GM12878 (cell line): ENCODE data around the gene CDKN2A. TPM values are rescaled to one million over a fixed set of nuclear protein-coding genes. Genes with fewer than 3 reads are reported as not detected.

Source experiments
- ATAC-seq: fragments of 200-7000 bp; cut with Tn5 transposase; 3 replicates; pipeline ENCODE4 v1.9.1; 2020; ENCODE audit warnings: mild to moderate bottlenecking, moderate library complexity
- BruUV-seq: library from RNA; stranded (reverse); fragments of 400-500 nt; replicated peaks from 2 replicates; lab custom pipeline; 2021; lab: Mats Ljungman, UMichigan
- CTCF ChIA-PET: fragments of 300-600 bp; sonication (Branson Sonifier 250); formaldehyde crosslinking; extraction: SDS; loops from one replicate; lab custom pipeline; 2021; ENCODE audit warnings: inconsistent platforms; lab: Yijun Ruan, JAX
- POLR2A ChIA-PET: fragments of 350-600 bp; formaldehyde crosslinking; extraction: SDS; loops from one replicate; lab custom pipeline; 2021; ENCODE audit warnings: inconsistent platforms; lab: Charles Lee
- RAD21 ChIA-PET: fragments of 300-600 bp; sonication (Branson Sonifier 250); formaldehyde crosslinking; loops from one replicate; lab custom pipeline; 2023; ENCODE audit warnings: antibody characterized with exemption; ENCODE audit not compliant: unreplicated experiment; lab: Charles Lee
- SMC1A ChIA-PET: fragments of 300-600 bp; sonication (Branson Sonifier 250); formaldehyde crosslinking; loops from one replicate; lab custom pipeline; 2023; ENCODE audit not compliant: unreplicated experiment, uncharacterized antibody; lab: Charles Lee
- DNase-seq: peaks from one replicate; pipeline ENCODE4 v3.0.0-alpha.2; 2011; ENCODE audit warnings: low read depth, low spot score
- FAIRE-seq: peaks from 3 replicates; lab custom pipeline; 2011; peaks lifted over from hg19 to GRCh38; lab: Jason Lieb, UNC
- H2AFZ ChIP-seq: 2 replicates; pipeline ENCODE4 v1.6.0; 2011; ENCODE audit warnings: low read depth, low read length, control low read depth; ENCODE audit not compliant: control insufficient read depth
- H3K27ac ChIP-seq: 2 replicates; pipeline ENCODE4 v1.5.1; 2011; ENCODE audit warnings: control low read depth; ENCODE audit not compliant: control insufficient read depth, insufficient read depth
- H3K27me3 ChIP-seq, 2 experiments: replicated peaks in 1 of 2; 2 replicates each; pipeline versions ENCODE4 v1.6.0 to v1.6.1; 2011; ENCODE audit warnings: low read length in 1 of 2; ENCODE audit not compliant: control insufficient read depth in 2 of 2, insufficient read depth in 2 of 2
- H3K36me3 ChIP-seq, 2 experiments: 2 replicates each; pipeline ENCODE4 v1.5.1; 2011; ENCODE audit warnings: low read length in 1 of 2; ENCODE audit not compliant: control insufficient read depth in 2 of 2, insufficient read depth in 2 of 2
- H3K4me1 ChIP-seq: 2 replicates; pipeline ENCODE4 v1.6.1; 2011; ENCODE audit warnings: mild to moderate bottlenecking, low read length, moderate library complexity, mixed read lengths; ENCODE audit not compliant: control insufficient read depth, insufficient read depth
- H3K4me2 ChIP-seq: 2 replicates; pipeline ENCODE4 v1.6.0; 2011; ENCODE audit warnings: control low read depth; ENCODE audit not compliant: control insufficient read depth, insufficient read depth
- H3K4me3 ChIP-seq: fragments of 200-600 bp; sonication (generic); 2 replicates; pipeline ENCODE4 v1.5.1; 2016
- H3K79me2 ChIP-seq: 2 replicates; pipeline ENCODE4 v1.6.0; 2011; ENCODE audit warnings: low read length; ENCODE audit not compliant: control insufficient read depth, insufficient read depth
- H3K9ac ChIP-seq: 2 replicates; pipeline ENCODE4 v1.8.0; 2011; ENCODE audit warnings: low read length, control low read depth, mixed read lengths; ENCODE audit not compliant: control insufficient read depth, insufficient read depth
- H3K9me3 ChIP-seq: replicated peaks from 3 replicates; pipeline ENCODE4 v1.5.1; 2011; ENCODE audit warnings: mild to moderate bottlenecking, low read length; ENCODE audit not compliant: control insufficient read depth, insufficient read depth
- H4K20me1 ChIP-seq: 2 replicates; pipeline ENCODE4 v1.6.0; 2011; ENCODE audit not compliant: control insufficient read depth, insufficient read depth
- ZNF207 ChIP-seq: fragments of 450-650 bp; IDR thresholded peaks from 2 replicates; pipeline ENCODE4 v1.6.1; 2014; ENCODE audit warnings: antibody characterized with exemption, mild to moderate bottlenecking, borderline replicate concordance
- WGBS: methylation state at CpG from one replicate; pipeline ENCODE4 v1.1.6; 2016; ENCODE audit warnings: low lambda C conversion rate; ENCODE audit not compliant: insufficient replicate concordance, insufficient coverage; ENCODE audit errors: missing lambda C conversion rate; 5-methylcytosine and 5-hydroxymethylcytosine counted together
- in situ Hi-C: fragments of 300-500 bp; cut with MboI; formaldehyde crosslinking; loops from 9 replicates; pipeline ENCODE4 v1.14.3; 2018; ENCODE audit warnings: mixed read lengths
- intact Hi-C: fragments of 100-400 bp; cut with micrococcal nuclease; formaldehyde crosslinking; loops from one replicate; pipeline ENCODE4 v1.14.2; 2022; ENCODE audit not compliant: unreplicated experiment
- polyA plus RNA-seq, 11 experiments: library from polyadenylated mRNA; depleted of rRNA in 4 of 11; unstranded in 6 of 11; stranded (reverse) in 5 of 11; fragments of >200 nt; fragmentation: Nextera tagmentation in 4 of 11; fragmentation: Illumina TruSeq in 1 of 11; extraction: Ambion mirVana in 4 of 11; extraction: Trizol in 1 of 11; gene quantifications; 1 replicate in 1 of 11; 2 replicates in 10 of 11; pipeline versions ENCODE4 v1.2.1 to v1.2.3, GENCODE V29; 2011 to 2016; ENCODE audit warnings: inconsistent platforms in 2 of 11, missing spikeins in 2 of 11, low read depth in 1 of 11
- total RNA-seq, 4 experiments: library from RNA; depleted of rRNA in 3 of 4; stranded (reverse); fragments of >200 nt in 3 of 4; fragmentation: Illumina TruSeq in 1 of 4; extraction: Trizol in 1 of 4; gene quantifications; 2 replicates each; pipeline versions ENCODE4 v1.2.1 to v1.2.3, GENCODE V29; 2013 to 2021
- TF ChIP-seq, protein P1 (sequence below): IDR thresholded peaks from 2 replicates; pipeline ENCODE4 v1.6.1; 2012; ENCODE audit warnings: mild to moderate bottlenecking, low read depth, low read length
- TF ChIP-seq, protein P2 (sequence below): fragments of 450-650 bp; IDR thresholded peaks from 2 replicates; pipeline ENCODE4 v1.6.1; 2017; ENCODE audit warnings: mild to moderate bottlenecking, moderate library complexity

CDKN2A gene
- total and polyA plus RNA-seq, 10 of the 15 experiments (the other 5 are each of a cell fraction or from before 2014, with no cell fraction given): 0.84 to 41.2 (median 18.4) TPM

DNA sequence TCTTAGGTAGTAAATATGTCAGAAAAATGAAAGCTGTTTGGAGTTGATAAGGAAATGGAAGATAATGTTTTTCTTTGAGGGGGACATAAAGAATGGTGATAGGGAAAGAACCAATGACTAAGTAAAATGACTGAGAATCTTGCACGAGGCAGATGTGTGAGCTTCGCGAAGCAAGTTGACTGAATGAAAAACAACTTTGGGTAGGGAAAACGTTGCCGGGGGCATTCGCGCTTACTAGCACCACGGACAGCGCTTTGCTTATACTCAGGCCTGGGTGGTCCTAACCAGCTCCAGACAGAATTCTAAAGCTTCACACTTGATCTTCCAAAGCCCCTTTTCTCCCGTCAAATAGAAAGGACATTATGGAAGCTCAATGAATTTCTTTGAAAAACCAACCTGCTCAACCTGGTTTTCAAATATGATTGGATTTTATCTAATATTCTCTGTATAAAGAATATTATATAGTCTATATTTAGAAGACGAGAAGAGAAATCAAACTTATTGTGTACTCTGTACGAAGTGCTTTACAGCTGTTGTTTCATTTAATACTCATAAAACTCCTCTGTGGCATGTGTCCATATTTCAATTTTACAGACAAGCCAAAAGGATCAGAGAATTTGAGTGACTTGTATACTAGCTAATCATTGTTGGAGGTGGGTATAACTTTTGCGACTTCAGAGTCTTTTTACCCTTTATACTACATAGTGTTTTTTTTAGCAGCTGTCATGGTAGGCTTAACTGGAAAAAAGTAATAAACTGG is 16.9 kb upstream of the CDKN2A start:
- Histone ChIP-seq H4K20me1 (no peaks in the 10 kb centered on the region), H3K9ac (no peak overlapping the region), H3K79me2 (no peaks in the 10 kb centered on the region), H3K9me3 (no peaks in the 10 kb centered on the region), H3K27ac (no peak overlapping the region), H3K4me1 (no peaks in the 10 kb centered on the region), H3K27me3 (0 out of 4 replicates have a peak, but pooled peaks cover 0 to 2% of the 10 kb centered on the region in 2 experiments), H2AFZ (no peak overlapping the region), H3K4me3 (no peak overlapping the region), H3K36me3 (no peaks in the 10 kb centered on the region), H3K4me2 (no peak overlapping the region)
- WGBS: 63% methylated on average over 13 of the region's 13 CpGs
- FAIRE-seq (no peak), DNase-seq (no peak), ATAC-seq (no peak)
- CTCF ChIA-PET: interaction anchor here (0.6 to 6.1 kb wide), 10 partner anchors 13 to 324 kb away, joined by 3 to 179 read pairs (median 3); no protein-coding TSS in a partner anchor
- TF ChIP-seq, protein P1, sequence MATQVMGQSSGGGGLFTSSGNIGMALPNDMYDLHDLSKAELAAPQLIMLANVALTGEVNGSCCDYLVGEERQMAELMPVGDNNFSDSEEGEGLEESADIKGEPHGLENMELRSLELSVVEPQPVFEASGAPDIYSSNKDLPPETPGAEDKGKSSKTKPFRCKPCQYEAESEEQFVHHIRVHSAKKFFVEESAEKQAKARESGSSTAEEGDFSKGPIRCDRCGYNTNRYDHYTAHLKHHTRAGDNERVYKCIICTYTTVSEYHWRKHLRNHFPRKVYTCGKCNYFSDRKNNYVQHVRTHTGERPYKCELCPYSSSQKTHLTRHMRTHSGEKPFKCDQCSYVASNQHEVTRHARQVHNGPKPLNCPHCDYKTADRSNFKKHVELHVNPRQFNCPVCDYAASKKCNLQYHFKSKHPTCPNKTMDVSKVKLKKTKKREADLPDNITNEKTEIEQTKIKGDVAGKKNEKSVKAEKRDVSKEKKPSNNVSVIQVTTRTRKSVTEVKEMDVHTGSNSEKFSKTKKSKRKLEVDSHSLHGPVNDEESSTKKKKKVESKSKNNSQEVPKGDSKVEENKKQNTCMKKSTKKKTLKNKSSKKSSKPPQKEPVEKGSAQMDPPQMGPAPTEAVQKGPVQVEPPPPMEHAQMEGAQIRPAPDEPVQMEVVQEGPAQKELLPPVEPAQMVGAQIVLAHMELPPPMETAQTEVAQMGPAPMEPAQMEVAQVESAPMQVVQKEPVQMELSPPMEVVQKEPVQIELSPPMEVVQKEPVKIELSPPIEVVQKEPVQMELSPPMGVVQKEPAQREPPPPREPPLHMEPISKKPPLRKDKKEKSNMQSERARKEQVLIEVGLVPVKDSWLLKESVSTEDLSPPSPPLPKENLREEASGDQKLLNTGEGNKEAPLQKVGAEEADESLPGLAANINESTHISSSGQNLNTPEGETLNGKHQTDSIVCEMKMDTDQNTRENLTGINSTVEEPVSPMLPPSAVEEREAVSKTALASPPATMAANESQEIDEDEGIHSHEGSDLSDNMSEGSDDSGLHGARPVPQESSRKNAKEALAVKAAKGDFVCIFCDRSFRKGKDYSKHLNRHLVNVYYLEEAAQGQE: peak; percentile 84
- no peak for TF ChIP-seq ZNF207
- TF ChIP-seq, protein P2, sequence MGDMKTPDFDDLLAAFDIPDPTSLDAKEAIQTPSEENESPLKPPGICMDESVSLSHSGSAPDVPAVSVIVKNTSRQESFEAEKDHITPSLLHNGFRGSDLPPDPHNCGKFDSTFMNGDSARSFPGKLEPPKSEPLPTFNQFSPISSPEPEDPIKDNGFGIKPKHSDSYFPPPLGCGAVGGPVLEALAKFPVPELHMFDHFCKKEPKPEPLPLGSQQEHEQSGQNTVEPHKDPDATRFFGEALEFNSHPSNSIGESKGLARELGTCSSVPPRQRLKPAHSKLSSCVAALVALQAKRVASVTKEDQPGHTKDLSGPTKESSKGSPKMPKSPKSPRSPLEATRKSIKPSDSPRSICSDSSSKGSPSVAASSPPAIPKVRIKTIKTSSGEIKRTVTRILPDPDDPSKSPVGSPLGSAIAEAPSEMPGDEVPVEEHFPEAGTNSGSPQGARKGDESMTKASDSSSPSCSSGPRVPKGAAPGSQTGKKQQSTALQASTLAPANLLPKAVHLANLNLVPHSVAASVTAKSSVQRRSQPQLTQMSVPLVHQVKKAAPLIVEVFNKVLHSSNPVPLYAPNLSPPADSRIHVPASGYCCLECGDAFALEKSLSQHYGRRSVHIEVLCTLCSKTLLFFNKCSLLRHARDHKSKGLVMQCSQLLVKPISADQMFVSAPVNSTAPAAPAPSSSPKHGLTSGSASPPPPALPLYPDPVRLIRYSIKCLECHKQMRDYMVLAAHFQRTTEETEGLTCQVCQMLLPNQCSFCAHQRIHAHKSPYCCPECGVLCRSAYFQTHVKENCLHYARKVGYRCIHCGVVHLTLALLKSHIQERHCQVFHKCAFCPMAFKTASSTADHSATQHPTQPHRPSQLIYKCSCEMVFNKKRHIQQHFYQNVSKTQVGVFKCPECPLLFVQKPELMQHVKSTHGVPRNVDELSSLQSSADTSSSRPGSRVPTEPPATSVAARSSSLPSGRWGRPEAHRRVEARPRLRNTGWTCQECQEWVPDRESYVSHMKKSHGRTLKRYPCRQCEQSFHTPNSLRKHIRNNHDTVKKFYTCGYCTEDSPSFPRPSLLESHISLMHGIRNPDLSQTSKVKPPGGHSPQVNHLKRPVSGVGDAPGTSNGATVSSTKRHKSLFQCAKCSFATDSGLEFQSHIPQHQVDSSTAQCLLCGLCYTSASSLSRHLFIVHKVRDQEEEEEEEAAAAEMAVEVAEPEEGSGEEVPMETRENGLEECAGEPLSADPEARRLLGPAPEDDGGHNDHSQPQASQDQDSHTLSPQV: no peak
- in situ Hi-C loops (no loop called here), intact Hi-C loops (no loop called here)
- RAD21 ChIA-PET: interaction anchor here (2.1 kb wide), 1 partner anchor 197 kb away, joined by 8 read pairs; no protein-coding TSS in a partner anchor
- SMC1A ChIA-PET: interaction anchor here (0.9 to 5.6 kb wide), 5 partner anchors 11 to 1739 kb away, joined by 3 to 121 read pairs (median 4); no protein-coding TSS in a partner anchor
- POLR2A ChIA-PET: no interaction called here
- BruUV-seq: no TSS peak
